ENCODE results near the gene L1CAM. TPM values are rescaled to one million over a fixed set of nuclear protein-coding genes. Genes with fewer than 3 reads are reported as not detected.

L1CAM gene
- total RNA-seq, 1 donor from 2014 or later = 122 TPM

GRCh38 chrX:153853180-153853901, 32.6 kb downstream of the L1CAM start:
- TF ChIP-seq, protein P1, sequence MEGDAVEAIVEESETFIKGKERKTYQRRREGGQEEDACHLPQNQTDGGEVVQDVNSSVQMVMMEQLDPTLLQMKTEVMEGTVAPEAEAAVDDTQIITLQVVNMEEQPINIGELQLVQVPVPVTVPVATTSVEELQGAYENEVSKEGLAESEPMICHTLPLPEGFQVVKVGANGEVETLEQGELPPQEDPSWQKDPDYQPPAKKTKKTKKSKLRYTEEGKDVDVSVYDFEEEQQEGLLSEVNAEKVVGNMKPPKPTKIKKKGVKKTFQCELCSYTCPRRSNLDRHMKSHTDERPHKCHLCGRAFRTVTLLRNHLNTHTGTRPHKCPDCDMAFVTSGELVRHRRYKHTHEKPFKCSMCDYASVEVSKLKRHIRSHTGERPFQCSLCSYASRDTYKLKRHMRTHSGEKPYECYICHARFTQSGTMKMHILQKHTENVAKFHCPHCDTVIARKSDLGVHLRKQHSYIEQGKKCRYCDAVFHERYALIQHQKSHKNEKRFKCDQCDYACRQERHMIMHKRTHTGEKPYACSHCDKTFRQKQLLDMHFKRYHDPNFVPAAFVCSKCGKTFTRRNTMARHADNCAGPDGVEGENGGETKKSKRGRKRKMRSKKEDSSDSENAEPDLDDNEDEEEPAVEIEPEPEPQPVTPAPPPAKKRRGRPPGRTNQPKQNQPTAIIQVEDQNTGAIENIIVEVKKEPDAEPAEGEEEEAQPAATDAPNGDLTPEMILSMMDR (IDR thresholded peaks at IDR 0.05; ENCODE audit: insufficient read depth, low read length, poor library complexity, severe bottlenecking) = no peak
- Histone ChIP-seq H3K4me3 (ENCODE audit: low read depth, low read length) (no peak overlapping the region), H3K27me3 (ENCODE audit: control insufficient read depth, insufficient read depth, low read length) (peaks cover 13% of the 10 kb centered on the region), H3K36me3 (ENCODE audit: control insufficient read depth, insufficient read depth, low read length) (no peaks in the 10 kb centered on the region)
- DNase-seq (ENCODE audit: low read depth) = no peak

GRCh38 chrX:153851981-153852380, 34.0 kb downstream of the L1CAM start:
- Histone ChIP-seq H3K36me3 (ENCODE audit: control insufficient read depth, insufficient read depth, low read length) (no peaks in the 10 kb centered on the region), H3K27me3 (ENCODE audit: control insufficient read depth, insufficient read depth, low read length) (peaks cover 13% of the 10 kb centered on the region), H3K4me3 (ENCODE audit: low read depth, low read length) (no peak overlapping the region)
- TF ChIP-seq, protein P1 (IDR thresholded peaks at IDR 0.05; ENCODE audit: insufficient read depth, low read length, poor library complexity, severe bottlenecking) = no peak
- DNase-seq (ENCODE audit: low read depth) = no peak

DNA sequence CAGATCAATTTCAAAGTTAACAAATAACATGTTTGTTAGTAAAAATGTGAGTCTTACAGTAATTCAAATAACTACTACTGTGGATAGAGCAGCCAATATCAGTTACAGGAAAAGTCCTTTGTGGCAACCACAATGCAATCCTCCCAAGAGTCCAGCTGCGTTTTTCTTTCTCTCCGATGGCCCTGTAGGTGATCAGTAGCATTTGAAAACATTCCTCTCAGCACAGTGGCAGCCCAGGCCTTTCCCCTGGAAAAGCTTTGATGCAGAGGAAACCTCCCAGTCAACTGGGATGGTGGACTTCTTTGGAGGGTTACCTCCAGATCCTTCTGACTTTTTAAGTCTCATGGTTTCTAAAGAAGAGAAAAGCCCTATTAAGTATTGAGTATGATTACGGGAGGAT, 37.6 kb downstream of the L1CAM start:
- no peak for DNase-seq (ENCODE audit: low read depth)
- TF ChIP-seq, protein P1 (IDR thresholded peaks at IDR 0.05; ENCODE audit: insufficient read depth, low read length, poor library complexity, severe bottlenecking) = no peak
- Histone ChIP-seq H3K36me3 (ENCODE audit: control insufficient read depth, insufficient read depth, low read length) (no peaks in the 10 kb centered on the region), H3K4me3 (ENCODE audit: low read depth, low read length) (no peak overlapping the region), H3K27me3 (ENCODE audit: control insufficient read depth, insufficient read depth, low read length) (peaks cover 7% of the 10 kb centered on the region)

GRCh38 chrX:153845842-153846241, 40.1 kb downstream of the L1CAM start:
- no peak for DNase-seq (ENCODE audit: low read depth)
- Histone ChIP-seq H3K27me3 (ENCODE audit: control insufficient read depth, insufficient read depth, low read length) (peaks cover 6% of the 10 kb centered on the region), H3K4me3 (ENCODE audit: low read depth, low read length) (no peak overlapping the region), H3K36me3 (ENCODE audit: control insufficient read depth, insufficient read depth, low read length) (no peaks in the 10 kb centered on the region)
- TF ChIP-seq, protein P1 (IDR thresholded peaks at IDR 0.05; ENCODE audit: insufficient read depth, low read length, poor library complexity, severe bottlenecking) = no peak

- Histone ChIP-seq H3K27me3 (ENCODE audit: control insufficient read depth, insufficient read depth, low read length) (peaks cover 3% of the 10 kb centered on the region), H3K4me3 (ENCODE audit: low read depth, low read length) (no peak overlapping the region), H3K36me3 (ENCODE audit: control insufficient read depth, insufficient read depth, low read length) (no peaks in the 10 kb centered on the region)
- no peak for DNase-seq (ENCODE audit: low read depth)
- TF ChIP-seq, protein P1 (IDR thresholded peaks at IDR 0.05; ENCODE audit: insufficient read depth, low read length, poor library complexity, severe bottlenecking) = no peak
Measured at GRCh38 chrX:153845195-153845594, 40.8 kb downstream of the L1CAM start.
